ENCODE results near the gene IKZF2. TPM values are rescaled to one million over a fixed set of nuclear protein-coding genes. Genes with fewer than 3 reads are reported as not detected.

The IKZF2 gene
- polyA plus RNA-seq, 1 donor (not counting 4 experiments of a cell fraction or from before 2014, with no cell fraction given), result 8.2 TPM

GRCh38 chr2:212997526-212998020 is 153.8 kb downstream of the IKZF2 start:
- TF ChIP-seq CTCF (optimal IDR thresholded peaks at IDR 0.05 in 1 of 3, IDR thresholded peaks at IDR 0.05 in 1 of 3, conservative IDR thresholded peaks at IDR 0.05 in 1 of 3; ENCODE audit: extremely low read depth in 1 of 3, insufficient read depth in 2 of 3, low read length in 3 of 3), result no peak
- TF ChIP-seq EZH2 (IDR thresholded peaks at IDR 0.05; ENCODE audit: low read length), result no peak
- Histone ChIP-seq H3K4me2 (ENCODE audit: control insufficient read depth, extremely low read depth, insufficient read depth, low read depth, low read length) (no peak overlapping the region), H3K9me3 (ENCODE audit: control insufficient read depth, low read depth, low read length) (no peaks in the 10 kb centered on the region), H3K27me3 (ENCODE audit: control insufficient read depth, extremely low read depth, insufficient read depth, low read length) (no peaks in the 10 kb centered on the region), H3K4me1 (ENCODE audit: control insufficient read depth, extremely low read depth, insufficient read depth, low read length) (peaks cover 8% of the 10 kb centered on the region), H4K20me1 (ENCODE audit: control insufficient read depth, extremely low read depth, insufficient read depth, low read length) (no peaks in the 10 kb centered on the region), H3K9ac (ENCODE audit: control insufficient read depth, extremely low read depth, insufficient read depth, low read length) (no peak overlapping the region), H3K36me3 (ENCODE audit: control insufficient read depth in 2 of 2, extremely low read depth in 1 of 2, insufficient read depth in 2 of 2, low read length in 2 of 2) (no peaks in the 10 kb centered on the region), H2AFZ (ENCODE audit: control insufficient read depth, low read length) (no peak overlapping the region), H3K27ac (ENCODE audit: control insufficient read depth, insufficient read depth, low read length) (no peak overlapping the region), H3K79me2 (ENCODE audit: control insufficient read depth, insufficient read depth, low read length) (no peaks in the 10 kb centered on the region), H3K9me1 (ENCODE audit: control insufficient read depth, extremely low read depth, insufficient read depth, low read length) (no peaks in the 10 kb centered on the region), H3K4me3 (ENCODE audit: control insufficient read depth in 2 of 3, extremely low read depth in 1 of 3, insufficient read depth in 2 of 3, low read depth in 1 of 3, low read length in 3 of 3) (no peak overlapping the region)
- no peak for DNase-seq (ENCODE audit: low read depth, low spot score)
- no peak for FAIRE-seq
- dilution Hi-C loops (cut with MboI; ENCODE audit: extremely low pct_ligation_motif_present, low sequenced_read_pairs), result no loop called here

- H3K27ac ChIP-seq (ENCODE audit: control insufficient read depth, insufficient read depth, low read length), result no peak overlapping the region
- no peak overlapping the region for H3K4me2 ChIP-seq (ENCODE audit: control insufficient read depth, extremely low read depth, insufficient read depth, low read depth, low read length)
- no peak for TF ChIP-seq CTCF (optimal IDR thresholded peaks at IDR 0.05 in 1 of 3, IDR thresholded peaks at IDR 0.05 in 1 of 3, conservative IDR thresholded peaks at IDR 0.05 in 1 of 3; ENCODE audit: extremely low read depth in 1 of 3, insufficient read depth in 2 of 3, low read length in 3 of 3)
- no peak for TF ChIP-seq EZH2 (IDR thresholded peaks at IDR 0.05; ENCODE audit: low read length)
- no peaks in the 10 kb centered on the region for H4K20me1 ChIP-seq (ENCODE audit: control insufficient read depth, extremely low read depth, insufficient read depth, low read length)
- peaks cover 8% of the 10 kb centered on the region for H3K4me1 ChIP-seq (ENCODE audit: control insufficient read depth, extremely low read depth, insufficient read depth, low read length)
- no peaks in the 10 kb centered on the region for H3K27me3 ChIP-seq (ENCODE audit: control insufficient read depth, extremely low read depth, insufficient read depth, low read length)
- no peaks in the 10 kb centered on the region for H3K79me2 ChIP-seq (ENCODE audit: control insufficient read depth, insufficient read depth, low read length)
- H3K9me3 ChIP-seq (ENCODE audit: control insufficient read depth, low read depth, low read length), result no peaks in the 10 kb centered on the region
- H3K9ac ChIP-seq (ENCODE audit: control insufficient read depth, extremely low read depth, insufficient read depth, low read length), result no peak overlapping the region
- H3K4me3 ChIP-seq (ENCODE audit: control insufficient read depth in 2 of 3, extremely low read depth in 1 of 3, insufficient read depth in 2 of 3, low read depth in 1 of 3, low read length in 3 of 3), result no peak overlapping the region
- no peak overlapping the region for H2AFZ ChIP-seq (ENCODE audit: control insufficient read depth, low read length)
- FAIRE-seq (no peak), DNase-seq (ENCODE audit: low read depth, low spot score) (no peak)
- no peaks in the 10 kb centered on the region for H3K9me1 ChIP-seq (ENCODE audit: control insufficient read depth, extremely low read depth, insufficient read depth, low read length)
- no peaks in the 10 kb centered on the region for H3K36me3 ChIP-seq (ENCODE audit: control insufficient read depth in 2 of 2, extremely low read depth in 1 of 2, insufficient read depth in 2 of 2, low read length in 2 of 2)
- dilution Hi-C loops (cut with MboI; ENCODE audit: extremely low pct_ligation_motif_present, low sequenced_read_pairs), result no loop called here
Observed at GRCh38 chr2:212995920-212996319, 155.5 kb downstream of the IKZF2 start.

All from keratinocyte (primary cell).